ENCODE results near the gene UROC1. TPM values are rescaled to one million over a fixed set of nuclear protein-coding genes. Genes with fewer than 3 reads are reported as not detected.

UROC1 gene
- total and polyA plus RNA-seq, 2 of the 13 experiments (the other 11 are each of a cell fraction or from before 2014, with no cell fraction given) = 0.71 to 1.3 TPM

GRCh38 chr3:126528800-126529541 lies 11.4 kb upstream of the UROC1 start (continued):
- peak; percentile 72; the same call in 1 of the 2 replicates for TF ChIP-seq ZNF580 (CRISPR knock-in tag; IDR thresholded peaks at IDR 0.05; ENCODE audit: borderline replicate concordance, low read depth)
- no peak for TF ChIP-seq NFE2L1 (CRISPR knock-in tag; IDR thresholded peaks at IDR 0.05; ENCODE audit: borderline replicate concordance)
- TF ChIP-seq SIX1 (CRISPR knock-in tag; IDR thresholded peaks at IDR 0.05; ENCODE audit: borderline replicate concordance) = peak; percentile 45; the same call in 1 of the 2 replicates
- peak; percentile 54; the same call in 1 of the 2 replicates for TF ChIP-seq NRL (CRISPR knock-in tag; IDR thresholded peaks at IDR 0.05; ENCODE audit: borderline replicate concordance)
- no peak for TF ChIP-seq ZNF343 (CRISPR knock-in tag; IDR thresholded peaks at IDR 0.05)
- TF ChIP-seq NR2F2 (IDR thresholded peaks at IDR 0.05; ENCODE audit: borderline replicate concordance, low read depth) = no peak
- TF ChIP-seq PHF21A (CRISPR knock-in tag; IDR thresholded peaks at IDR 0.05) = peak; percentile 94
- TF ChIP-seq BCLAF1 (IDR thresholded peaks at IDR 0.05) = no peak
- TF ChIP-seq CBX1 (IDR thresholded peaks at IDR 0.05; ENCODE audit: low read depth) = no peak
- peak; percentile 56; the same call in 1 of the 2 replicates for TF ChIP-seq BRF2 (CRISPR knock-in tag; IDR thresholded peaks at IDR 0.05)
- TF ChIP-seq TOPORS (CRISPR knock-in tag; IDR thresholded peaks at IDR 0.05) = peak; percentile 50
- no peak for TF ChIP-seq JDP2 (CRISPR knock-in tag; IDR thresholded peaks at IDR 0.05; ENCODE audit: borderline replicate concordance)
- TF ChIP-seq ZBTB44 (CRISPR knock-in tag; IDR thresholded peaks at IDR 0.05) = no peak; the same call in 1 of the 2 replicates
- no peak for TF ChIP-seq ZNF800 (CRISPR knock-in tag; IDR thresholded peaks at IDR 0.05)
- no peak for TF ChIP-seq PAX8 (CRISPR knock-in tag; IDR thresholded peaks at IDR 0.05; ENCODE audit: borderline replicate concordance)
- TF ChIP-seq BORCS8-MEF2B (CRISPR knock-in tag; IDR thresholded peaks at IDR 0.05) = peak; percentile 91
